ENCODE measurements around the gene THSD4. TPM values are rescaled to one million over a fixed set of nuclear protein-coding genes. Genes with fewer than 3 reads are reported as not detected.

THSD4 gene
- total RNA-seq, 2 experiments from 2014 or later = not detected

GRCh38 chr15:71349736-71350526 lies 234.7 kb downstream of the THSD4 start:
- CTCF ChIA-PET = no interaction called here
- no peaks in the 10 kb centered on the region for H3K36me3 Mint-ChIP-seq
- DNase-seq (no peak), ATAC-seq (no peak)
- no peak overlapping the region for H3K27ac Mint-ChIP-seq
- no peaks in the 10 kb centered on the region for H3K4me1 Mint-ChIP-seq
- H3K4me3 Mint-ChIP-seq = no peak overlapping the region
- H3K9me3 Mint-ChIP-seq (ENCODE audit: low read depth) = no peaks in the 10 kb centered on the region
- peaks cover 4% of the 10 kb centered on the region for H3K27me3 Mint-ChIP-seq

- H3K9me3 Mint-ChIP-seq (ENCODE audit: low read depth) = no peaks in the 10 kb centered on the region
- no peaks in the 10 kb centered on the region for H3K4me1 Mint-ChIP-seq
- CTCF ChIA-PET = no interaction called here
- DNase-seq (no peak), ATAC-seq (no peak)
- H3K36me3 Mint-ChIP-seq = no peaks in the 10 kb centered on the region
- peaks cover 4% of the 10 kb centered on the region for H3K27me3 Mint-ChIP-seq
- H3K4me3 Mint-ChIP-seq = no peak overlapping the region
- no peak overlapping the region for H3K27ac Mint-ChIP-seq
These were observed 235.5 kb downstream of the THSD4 start for GRCh38 chr15:71350622-71351378.

- CTCF ChIA-PET = no interaction called here
- no peak overlapping the region for H3K27ac Mint-ChIP-seq
- no peak for DNase-seq
- H3K4me1 Mint-ChIP-seq = no peaks in the 10 kb centered on the region
- H3K36me3 Mint-ChIP-seq = no peaks in the 10 kb centered on the region
- H3K4me3 Mint-ChIP-seq = no peak overlapping the region
- H3K9me3 Mint-ChIP-seq (ENCODE audit: low read depth) = no peaks in the 10 kb centered on the region
- H3K27me3 Mint-ChIP-seq = peaks cover 4% of the 10 kb centered on the region
- ATAC-seq = no peak
These were observed 236.9 kb downstream of the THSD4 start for GRCh38 chr15:71352125-71352524.

DNA sequence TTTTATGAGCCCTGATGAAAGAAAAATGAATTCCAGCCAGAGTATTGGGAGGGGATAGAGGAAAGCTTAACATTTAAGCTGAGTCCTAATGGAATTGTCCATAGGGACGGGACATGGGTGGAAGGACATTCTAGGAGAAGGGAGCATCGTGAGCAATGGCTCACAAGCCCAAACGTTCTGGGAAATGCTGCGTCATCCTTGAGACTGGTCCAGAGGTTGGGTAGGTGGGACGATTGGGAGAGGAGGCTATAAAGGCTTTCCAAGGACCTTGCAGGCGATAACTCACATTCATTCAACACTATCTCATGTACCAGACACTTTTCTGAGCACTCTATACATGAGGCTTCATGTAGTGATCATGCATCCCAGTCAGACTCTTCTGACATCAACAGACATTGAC lies 237.5 kb downstream of the THSD4 start:
- CTCF ChIA-PET = no interaction called here
- H3K36me3 Mint-ChIP-seq = no peaks in the 10 kb centered on the region
- H3K4me1 Mint-ChIP-seq = no peaks in the 10 kb centered on the region
- no peaks in the 10 kb centered on the region for H3K9me3 Mint-ChIP-seq (ENCODE audit: low read depth)
- H3K27ac Mint-ChIP-seq = no peak overlapping the region
- H3K27me3 Mint-ChIP-seq = peaks cover 4% of the 10 kb centered on the region
- ATAC-seq (no peak), DNase-seq (no peak)
- no peak overlapping the region for H3K4me3 Mint-ChIP-seq

DNA sequence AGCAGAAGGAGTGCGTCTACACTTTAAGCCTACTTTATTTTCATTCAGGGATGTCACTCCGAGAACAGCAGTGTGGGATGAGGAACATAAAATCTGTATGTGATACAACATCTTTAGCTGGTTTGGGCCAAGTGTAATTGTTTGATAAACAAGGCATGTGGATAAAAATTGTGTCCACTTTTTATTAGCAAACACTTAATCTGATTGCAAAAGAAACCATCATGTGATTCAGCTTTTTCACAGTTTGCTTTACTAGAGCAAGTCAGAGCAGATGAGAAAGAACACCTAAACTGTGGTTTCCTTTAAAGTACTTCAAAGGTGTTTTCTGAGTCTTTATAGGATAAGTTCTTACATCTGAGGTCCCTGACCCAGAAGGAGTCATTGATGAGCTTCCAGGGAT lies 237.9 kb downstream of the THSD4 start:
- no peak overlapping the region for H3K4me3 Mint-ChIP-seq
- DNase-seq (no peak), ATAC-seq (no peak)
- H3K4me1 Mint-ChIP-seq = no peaks in the 10 kb centered on the region
- H3K27me3 Mint-ChIP-seq = peaks cover 4% of the 10 kb centered on the region
- no peak overlapping the region for H3K27ac Mint-ChIP-seq
- no peaks in the 10 kb centered on the region for H3K9me3 Mint-ChIP-seq (ENCODE audit: low read depth)
- CTCF ChIA-PET = no interaction called here
- H3K36me3 Mint-ChIP-seq = no peaks in the 10 kb centered on the region

DNA sequence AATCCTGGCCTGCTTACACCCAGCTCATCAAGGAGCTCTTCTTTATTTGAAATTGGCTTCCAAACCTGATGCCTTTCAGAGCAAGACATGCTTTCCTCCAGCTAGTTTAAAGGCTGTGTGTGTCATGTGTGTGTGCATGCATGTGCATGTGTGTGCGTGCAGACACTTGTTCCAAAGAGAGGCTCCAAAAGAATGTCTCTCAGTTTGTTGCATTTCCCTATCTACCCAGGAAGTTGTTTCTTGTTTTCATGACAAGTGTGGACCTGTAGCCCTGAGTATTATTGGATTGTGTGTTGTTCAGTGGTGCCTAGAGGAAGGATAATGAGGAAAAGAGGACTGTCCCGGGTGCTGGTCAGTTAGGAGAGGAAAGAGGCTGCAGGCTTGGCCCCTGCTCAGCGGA lies 240.0 kb downstream of the THSD4 start:
- H3K4me3 Mint-ChIP-seq = no peak overlapping the region
- H3K27ac Mint-ChIP-seq = no peak overlapping the region
- H3K27me3 Mint-ChIP-seq = peaks cover 4% of the 10 kb centered on the region
- no peak for DNase-seq
- H3K4me1 Mint-ChIP-seq = no peaks in the 10 kb centered on the region
- CTCF ChIA-PET = no interaction called here
- no peak for ATAC-seq
- H3K36me3 Mint-ChIP-seq = no peaks in the 10 kb centered on the region
- no peaks in the 10 kb centered on the region for H3K9me3 Mint-ChIP-seq (ENCODE audit: low read depth)

DNA sequence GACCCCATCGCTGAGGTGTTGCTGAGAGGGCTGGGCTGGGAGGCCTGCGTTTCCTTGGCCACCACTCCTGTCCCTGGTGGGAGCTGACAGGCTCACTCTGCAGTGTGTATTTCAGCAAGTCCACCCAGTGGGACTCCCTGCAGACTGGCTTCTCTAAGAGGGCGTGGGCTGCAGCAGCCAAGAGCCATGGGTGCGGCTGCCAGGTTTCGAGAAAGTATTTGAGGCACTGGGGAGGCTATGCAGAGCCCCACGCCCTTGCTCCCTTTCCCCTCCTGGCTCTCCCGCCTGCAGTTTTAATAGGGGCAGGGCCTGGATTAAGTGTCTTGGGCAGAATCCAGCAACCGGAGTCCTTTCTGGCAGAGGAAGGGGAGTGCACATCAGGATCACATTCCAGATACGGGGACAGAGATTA lies 242.1 kb downstream of the THSD4 start:
- Mint-ChIP-seq H3K27me3 (peaks cover 3% of the 10 kb centered on the region), H3K36me3 (no peaks in the 10 kb centered on the region), H3K27ac (no peak overlapping the region), H3K4me3 (no peak overlapping the region), H3K9me3 (ENCODE audit: low read depth) (no peaks in the 10 kb centered on the region), H3K4me1 (no peaks in the 10 kb centered on the region)
- CTCF ChIA-PET = no interaction called here
- no peak for DNase-seq
- no peak for ATAC-seq

DNA sequence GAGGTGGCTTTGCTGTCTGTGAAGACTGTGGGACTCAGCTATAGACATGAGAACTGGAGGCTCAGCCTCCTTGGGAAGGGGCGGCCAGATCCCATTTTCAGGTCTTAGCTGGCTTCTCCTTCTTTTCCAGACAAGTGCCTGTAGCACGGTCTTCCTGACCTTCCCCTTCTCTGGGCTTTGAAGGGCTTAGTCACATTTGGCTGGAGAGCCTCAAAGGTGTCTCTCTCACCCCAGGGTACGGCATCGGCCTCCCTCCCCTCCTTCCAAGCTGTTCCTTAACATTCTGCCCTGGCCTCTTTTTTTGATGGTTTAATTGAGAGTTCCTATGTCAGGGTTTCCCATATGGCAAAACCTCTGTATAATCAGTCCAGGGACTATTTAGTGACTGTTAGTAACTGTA lies 242.7 kb downstream of the THSD4 start:
- no peaks in the 10 kb centered on the region for H3K9me3 Mint-ChIP-seq (ENCODE audit: low read depth)
- no peak for ATAC-seq
- no peaks in the 10 kb centered on the region for H3K36me3 Mint-ChIP-seq
- no peak for DNase-seq
- no peaks in the 10 kb centered on the region for H3K4me1 Mint-ChIP-seq
- H3K27me3 Mint-ChIP-seq = peaks cover 3% of the 10 kb centered on the region
- CTCF ChIA-PET = no interaction called here
- H3K4me3 Mint-ChIP-seq = no peak overlapping the region
- H3K27ac Mint-ChIP-seq = no peak overlapping the region

- Mint-ChIP-seq H3K9me3 (ENCODE audit: low read depth) (no peaks in the 10 kb centered on the region), H3K4me3 (no peak overlapping the region), H3K36me3 (no peaks in the 10 kb centered on the region), H3K27me3 (peaks cover 3% of the 10 kb centered on the region), H3K4me1 (no peaks in the 10 kb centered on the region), H3K27ac (no peak overlapping the region)
- DNase-seq = no peak
- CTCF ChIA-PET = no interaction called here
- no peak for ATAC-seq
These were observed 244.0 kb downstream of the THSD4 start for GRCh38 chr15:71359246-71359645.

GRCh38 chr15:71362556-71362955 lies 247.3 kb downstream of the THSD4 start:
- Mint-ChIP-seq H3K4me3 (no peak overlapping the region), H3K9me3 (ENCODE audit: low read depth) (no peaks in the 10 kb centered on the region), H3K36me3 (no peaks in the 10 kb centered on the region), H3K4me1 (no peaks in the 10 kb centered on the region), H3K27ac (no peak overlapping the region), H3K27me3 (peaks cover 3% of the 10 kb centered on the region)
- ATAC-seq (no peak), DNase-seq (no peak)
- CTCF ChIA-PET = no interaction called here

DNA sequence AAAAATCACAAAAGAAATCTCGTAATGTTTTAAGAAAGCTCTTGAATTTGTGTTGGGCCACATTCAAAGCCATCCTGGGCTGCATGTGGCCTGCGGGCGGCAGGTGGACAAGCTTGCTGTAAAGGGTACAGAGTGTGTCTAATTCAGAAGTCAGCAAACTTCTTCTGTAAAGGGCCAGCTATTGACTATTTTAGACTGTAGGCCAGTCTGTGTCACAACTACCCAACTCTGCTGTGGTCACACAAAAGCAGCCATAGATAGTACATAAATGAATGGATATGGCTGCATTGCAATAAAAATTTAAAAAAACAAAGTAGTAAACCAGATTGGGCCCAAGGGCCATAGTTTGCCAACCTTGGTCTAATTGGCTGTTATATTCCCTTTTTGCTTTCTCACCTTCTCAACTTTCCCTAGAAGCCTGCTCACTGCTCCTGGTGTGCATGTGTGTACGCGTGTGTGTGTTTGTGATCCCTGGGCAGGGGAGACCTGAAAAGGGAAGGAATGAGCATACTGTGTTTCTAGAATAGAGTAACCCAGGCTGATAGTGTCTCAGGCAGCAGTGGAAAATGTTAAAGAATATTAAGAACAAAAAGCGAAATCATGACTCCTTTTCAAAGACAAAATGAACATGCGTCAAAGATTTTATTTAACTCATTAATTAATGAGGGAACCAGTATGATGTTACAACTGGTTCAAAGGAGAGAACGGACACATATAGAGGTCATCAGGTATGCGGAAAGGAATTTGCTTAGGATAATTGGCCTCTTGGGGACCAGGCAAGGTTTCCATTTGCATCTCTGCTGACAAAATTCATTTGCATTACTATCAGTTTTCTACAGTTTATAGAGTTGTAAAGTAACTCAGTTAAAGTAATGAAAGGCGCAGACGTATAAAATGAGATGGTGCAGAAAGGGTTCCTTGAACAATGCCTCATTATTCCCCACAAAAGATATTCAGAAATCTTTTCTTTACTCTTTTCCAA lies 248.0 kb downstream of the THSD4 start:
- Mint-ChIP-seq H3K27ac (no peak overlapping the region), H3K36me3 (no peaks in the 10 kb centered on the region), H3K27me3 (peaks cover 3% of the 10 kb centered on the region), H3K9me3 (ENCODE audit: low read depth) (no peaks in the 10 kb centered on the region), H3K4me3 (no peak overlapping the region), H3K4me1 (no peaks in the 10 kb centered on the region)
- ATAC-seq = no peak
- CTCF ChIA-PET = no interaction called here
- no peak for DNase-seq

- Mint-ChIP-seq H3K9me3 (ENCODE audit: low read depth) (no peaks in the 10 kb centered on the region), H3K27ac (no peak overlapping the region), H3K36me3 (no peaks in the 10 kb centered on the region), H3K4me1 (no peaks in the 10 kb centered on the region), H3K4me3 (no peak overlapping the region), H3K27me3 (peaks cover 5% of the 10 kb centered on the region)
- CTCF ChIA-PET = no interaction called here
- no peak for DNase-seq
- no peak for ATAC-seq
These were observed 248.9 kb downstream of the THSD4 start for GRCh38 chr15:71364117-71364584.

DNA sequence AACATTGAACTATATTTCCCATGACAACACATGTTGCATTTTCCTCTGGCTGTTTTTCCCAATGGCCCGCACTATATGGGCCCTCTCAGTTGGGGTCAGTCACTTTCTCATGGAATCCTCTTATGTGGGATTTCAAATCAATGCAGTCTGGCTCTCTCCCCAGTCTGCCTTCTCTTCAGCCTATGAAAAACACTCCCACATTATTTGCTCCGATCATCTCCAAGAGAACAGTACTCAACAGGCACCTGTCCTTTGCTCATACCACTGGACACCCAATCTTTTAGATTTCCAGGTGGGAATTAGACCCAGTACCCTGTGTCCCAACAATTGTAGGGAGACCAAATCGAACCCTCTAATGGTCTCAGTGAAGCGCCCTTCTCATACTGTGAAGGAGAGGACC lies 251.3 kb downstream of the THSD4 start:
- no peaks in the 10 kb centered on the region for H3K9me3 Mint-ChIP-seq (ENCODE audit: low read depth)
- no peak for ATAC-seq
- H3K27me3 Mint-ChIP-seq = peaks cover 7% of the 10 kb centered on the region
- DNase-seq = no peak
- H3K36me3 Mint-ChIP-seq = no peaks in the 10 kb centered on the region
- H3K4me3 Mint-ChIP-seq = no peak overlapping the region
- CTCF ChIA-PET = no interaction called here
- no peaks in the 10 kb centered on the region for H3K4me1 Mint-ChIP-seq
- H3K27ac Mint-ChIP-seq = no peak overlapping the region

All from activated CD8-positive, alpha-beta memory T cell treated with anti-CD3 and anti-CD28 coated beads, Interleukin-2, amount 10 ng/mL, durations not matched to agents 7 days and 5 days (primary cell).